A172 (cell line): ENCODE results near the gene ATP6AP1. TPM values are rescaled to one million over a fixed set of nuclear protein-coding genes. Genes with fewer than 3 reads are reported as not detected.
A peak's percentile ranks its signal among the peaks of the same experiment; 100 is the strongest.

Experiments
- DNase-seq: peaks from one replicate; pipeline ENCODE4 v3.0.0-alpha.2; 2015; ENCODE audit warnings: low spot score
- total RNA-seq: library from RNA; depleted of rRNA; stranded (reverse); fragments of >200 nt; shearing (Covaris generic); gene quantifications from 2 replicates; pipeline ENCODE4 v1.2.3, GENCODE V29; 2014

Gene ATP6AP1
- total RNA-seq, 1 experiment from 2014 or later, result 137 TPM

GRCh38 chrX:154469880-154470279 is 41.4 kb downstream of the ATP6AP1 start:
- DNase-seq, result no peak

DNA sequence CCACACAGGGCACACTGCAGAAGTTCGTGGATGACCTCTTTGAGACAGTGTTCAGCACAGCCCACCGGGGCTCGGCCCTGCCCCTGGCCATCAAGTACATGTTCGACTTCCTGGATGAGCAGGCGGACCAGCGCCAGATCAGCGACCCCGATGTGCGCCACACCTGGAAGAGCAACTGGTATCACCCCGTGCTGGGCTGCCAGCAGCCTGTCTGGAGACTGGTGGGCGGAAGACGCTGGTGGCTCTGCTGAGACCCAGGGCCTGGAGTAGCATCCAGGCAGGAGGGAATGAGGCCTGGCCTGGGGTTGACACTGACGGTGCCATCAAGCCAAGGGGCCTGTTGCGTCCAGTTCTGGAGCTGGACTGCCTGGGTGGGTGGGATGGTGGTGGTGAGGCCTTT is 42.0 kb downstream of the ATP6AP1 start:
- DNase-seq, result no peak

DNA sequence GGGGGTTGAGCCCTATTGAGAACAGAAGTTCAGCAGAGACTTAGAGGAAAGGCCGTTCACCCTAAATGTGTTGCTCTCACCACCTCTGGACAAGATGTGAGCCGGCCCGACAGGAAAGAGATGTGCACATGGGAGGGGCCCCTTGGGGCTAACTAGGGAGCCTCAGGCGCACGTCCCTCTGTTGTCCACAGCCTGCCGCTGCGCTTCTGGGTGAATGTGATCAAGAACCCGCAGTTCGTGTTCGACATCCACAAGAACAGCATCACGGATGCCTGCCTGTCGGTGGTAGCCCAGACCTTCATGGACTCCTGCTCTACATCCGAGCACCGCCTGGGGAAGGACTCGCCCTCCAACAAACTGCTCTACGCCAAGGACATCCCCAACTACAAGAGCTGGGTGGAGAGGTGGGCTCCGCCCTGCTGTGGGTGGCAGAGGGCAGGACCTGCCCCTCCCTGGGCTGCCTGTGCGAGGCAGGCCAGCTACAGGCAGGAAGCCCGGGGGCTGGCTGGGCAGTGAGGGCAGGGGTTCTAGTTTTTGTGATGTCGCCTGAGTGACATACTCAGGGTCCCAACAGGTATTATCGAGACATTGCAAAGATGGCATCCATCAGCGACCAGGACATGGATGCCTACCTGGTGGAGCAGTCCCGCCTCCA is 42.6 kb downstream of the ATP6AP1 start:
- DNase-seq, result no peak

DNA sequence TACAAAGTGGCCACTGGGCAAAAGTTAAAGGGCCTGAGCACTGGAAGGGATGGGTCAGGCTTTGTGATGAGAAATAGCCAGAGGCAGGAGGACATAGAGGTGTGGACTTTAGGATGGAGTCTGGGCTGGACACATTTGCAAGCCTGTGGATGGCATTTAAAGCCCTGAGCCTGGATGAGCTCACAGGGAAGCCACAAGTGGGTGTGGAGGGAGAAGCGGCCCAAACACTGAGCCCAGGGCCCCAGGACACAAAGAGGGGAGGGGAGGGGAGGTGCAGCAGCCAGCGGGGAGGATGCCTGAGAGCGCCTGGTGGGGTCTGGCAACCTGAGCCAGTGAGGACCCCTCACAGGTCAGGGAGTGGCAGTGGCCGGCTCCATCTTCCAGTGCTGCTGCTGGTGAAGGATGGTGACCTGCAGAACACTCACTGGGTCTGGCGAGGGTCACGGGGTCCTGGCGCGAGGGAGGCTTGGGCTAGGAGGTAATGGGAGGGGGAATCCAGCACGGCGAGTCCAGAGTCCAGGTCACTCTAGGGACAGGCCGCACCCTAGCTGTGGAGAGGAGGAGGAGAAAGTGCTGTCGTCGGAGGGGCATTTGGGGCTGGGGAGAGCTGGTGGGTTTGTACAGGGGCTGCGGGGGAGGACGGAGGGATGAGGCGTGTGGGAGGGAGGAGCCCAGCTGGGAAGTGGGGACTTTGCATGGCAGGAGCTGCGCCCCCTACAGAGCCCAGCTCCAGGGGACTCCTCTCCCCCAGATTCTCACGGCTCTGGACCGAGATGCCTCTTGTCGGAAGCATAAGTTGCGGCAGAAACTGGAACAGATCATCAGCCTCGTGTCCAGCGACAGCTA is 43.6 kb downstream of the ATP6AP1 start:
- no peak for DNase-seq

DNA sequence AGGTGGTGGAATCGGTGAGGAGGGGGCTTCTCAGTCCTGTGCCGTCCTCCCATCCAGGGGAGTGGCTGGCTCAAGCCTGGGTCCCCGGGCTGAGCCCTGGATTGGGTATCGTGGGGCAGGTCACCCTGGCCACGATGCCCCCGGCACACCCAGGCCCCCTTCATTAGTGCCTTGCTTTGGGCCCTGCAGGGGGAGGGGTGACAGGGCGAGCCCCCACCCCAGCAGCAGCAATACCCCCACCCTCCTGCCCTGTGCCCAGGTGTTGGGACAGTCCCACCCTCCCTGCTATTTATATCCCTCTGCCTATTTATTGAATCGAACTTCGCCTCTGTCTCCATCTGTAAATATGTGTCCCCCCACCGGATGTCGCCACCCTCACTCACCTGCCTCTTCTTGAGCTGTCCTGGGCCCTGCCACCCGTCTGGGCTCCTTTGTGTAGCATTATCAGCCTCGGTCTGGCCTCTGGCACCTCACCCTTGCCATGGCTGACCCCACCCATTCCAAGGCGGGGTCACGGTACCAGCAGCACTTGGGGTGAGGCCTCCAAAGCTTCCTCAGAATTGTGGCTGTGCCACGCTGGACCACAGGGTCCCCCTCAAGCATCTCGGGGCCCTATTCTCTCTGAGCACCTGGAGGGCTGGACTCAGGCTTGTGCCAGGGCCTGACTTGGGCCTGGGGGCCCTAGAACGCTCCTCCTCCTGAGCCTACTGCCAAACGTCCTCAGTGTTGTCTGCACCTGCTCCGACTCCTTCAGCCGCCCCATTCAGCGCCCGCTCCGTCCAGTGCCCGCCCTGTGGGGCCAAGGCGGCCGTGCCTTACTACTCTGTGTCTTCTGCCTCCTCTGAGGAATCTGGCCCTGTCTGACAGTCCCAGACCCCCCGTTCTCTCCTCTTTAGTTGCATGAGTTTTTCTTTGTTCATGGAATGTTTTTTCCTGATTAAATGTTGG is 44.5 kb downstream of the ATP6AP1 start:
- no peak for DNase-seq

DNA sequence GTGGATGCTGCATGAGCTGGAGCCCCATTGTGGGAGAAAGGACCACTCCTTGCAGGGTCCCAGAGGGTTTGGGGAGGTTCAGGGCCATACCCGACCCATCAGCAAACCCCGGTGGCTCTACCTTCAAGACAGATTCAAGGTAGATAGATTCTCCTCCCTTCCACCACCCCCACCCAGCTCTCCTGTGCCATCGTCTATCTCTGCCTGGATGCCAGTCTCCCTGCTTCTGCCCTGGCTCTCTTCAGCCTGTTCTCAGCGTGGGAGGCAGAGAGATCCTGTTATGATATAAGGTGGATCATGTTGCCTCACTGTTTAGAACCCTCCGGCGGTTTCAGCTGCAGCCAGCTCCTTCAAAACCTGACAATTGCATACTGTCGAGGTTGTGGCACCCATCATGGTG is 45.2 kb downstream of the ATP6AP1 start:
- no peak for DNase-seq

- no peak for DNase-seq
Measured at GRCh38 chrX:154476821-154477220, 48.3 kb downstream of the ATP6AP1 start.

DNA sequence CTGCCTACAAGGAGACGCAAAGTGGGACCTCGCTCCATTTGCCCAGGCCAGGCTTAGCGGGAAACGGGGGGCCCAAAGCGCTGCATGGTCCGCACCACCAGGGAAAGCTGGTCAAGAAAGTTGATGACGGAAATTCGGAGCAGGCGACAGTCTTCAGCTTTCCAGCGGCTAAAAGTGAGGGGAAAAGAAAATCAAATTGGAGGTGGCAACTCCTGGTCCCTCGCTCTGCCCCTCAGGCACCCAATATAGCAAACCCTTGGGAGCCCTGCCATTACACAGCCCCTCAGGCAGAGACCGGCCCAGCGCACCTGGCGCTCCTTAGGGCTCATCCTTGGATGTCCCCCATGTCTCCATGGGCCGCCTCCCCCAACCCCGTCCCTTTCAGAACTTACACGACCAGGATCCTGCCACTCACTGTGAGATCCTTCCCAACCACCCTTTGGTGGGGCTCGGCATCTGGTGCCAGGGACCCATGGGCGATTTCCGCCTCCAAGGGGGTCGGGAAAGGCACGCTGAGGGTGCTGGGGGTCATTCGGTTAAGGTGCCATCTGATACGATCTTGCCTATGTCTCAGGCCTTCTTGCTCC is 49.5 kb downstream of the ATP6AP1 start:
- no peak for DNase-seq

DNA sequence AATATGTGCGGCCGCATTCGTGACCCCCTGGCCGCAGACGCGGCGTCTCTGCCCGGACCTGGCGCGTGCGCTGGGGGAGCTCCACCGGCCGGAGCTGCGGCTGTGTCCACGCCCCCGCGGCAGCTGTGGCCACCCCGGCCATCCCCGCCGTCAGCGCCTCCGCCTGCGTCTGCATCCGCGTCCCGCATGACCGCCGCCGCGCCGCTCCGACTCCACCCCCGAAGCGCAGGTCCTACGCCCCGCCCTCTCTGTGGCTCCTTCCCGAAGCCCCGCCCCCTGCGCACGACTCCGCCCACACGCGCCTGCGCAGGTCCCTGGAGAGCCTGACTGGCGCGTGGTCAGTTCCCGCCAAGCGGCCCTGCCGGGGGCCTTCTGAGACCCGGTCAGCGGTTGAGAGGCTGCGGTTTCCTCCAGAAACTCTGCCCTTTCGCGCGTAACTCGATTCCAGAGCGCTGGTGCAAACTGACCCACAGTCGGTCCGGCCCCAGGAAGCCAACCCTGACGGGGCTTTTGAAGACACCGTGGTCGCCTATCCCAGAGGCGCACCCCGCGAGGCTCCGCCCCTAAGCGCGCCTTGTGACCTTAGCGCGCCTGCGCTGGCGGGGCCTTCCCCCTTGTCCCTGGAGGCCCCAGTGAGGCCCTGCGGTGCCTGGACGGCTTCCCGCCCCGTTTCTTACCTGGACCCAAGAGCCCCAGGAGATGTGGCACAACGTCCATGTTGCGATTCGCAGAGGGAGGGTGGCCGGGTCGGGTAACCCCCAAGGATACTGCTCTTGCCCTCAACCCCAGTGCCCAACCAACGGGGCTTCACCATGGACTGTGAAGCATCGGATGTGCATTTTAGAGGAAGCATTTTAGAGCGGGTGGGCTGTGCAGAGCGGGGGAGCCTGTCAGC is 50.5 kb downstream of the ATP6AP1 start, which contains the start of gene LAGE3:
TSS of gene LAGE3 (minus strand) at position 554 of the 895 bp plus-strand sequence. CDS start at position 188, 366 bp downstream.
- DNase-seq, result peak; percentile 76

- DNase-seq, result no peak
Measured at GRCh38 chrX:154481195-154481594, 52.7 kb downstream of the ATP6AP1 start.

GRCh38 chrX:154481911-154482601 is 53.6 kb downstream of the ATP6AP1 start:
- no peak for DNase-seq

GRCh38 chrX:154482786-154483185 is 54.3 kb downstream of the ATP6AP1 start:
- DNase-seq, result no peak

GRCh38 chrX:154483325-154483724 is 54.8 kb downstream of the ATP6AP1 start:
- DNase-seq, result no peak

- peak; percentile 54 for DNase-seq
Measured at GRCh38 chrX:154484255-154485149, 56.0 kb downstream of the ATP6AP1 start.

DNA sequence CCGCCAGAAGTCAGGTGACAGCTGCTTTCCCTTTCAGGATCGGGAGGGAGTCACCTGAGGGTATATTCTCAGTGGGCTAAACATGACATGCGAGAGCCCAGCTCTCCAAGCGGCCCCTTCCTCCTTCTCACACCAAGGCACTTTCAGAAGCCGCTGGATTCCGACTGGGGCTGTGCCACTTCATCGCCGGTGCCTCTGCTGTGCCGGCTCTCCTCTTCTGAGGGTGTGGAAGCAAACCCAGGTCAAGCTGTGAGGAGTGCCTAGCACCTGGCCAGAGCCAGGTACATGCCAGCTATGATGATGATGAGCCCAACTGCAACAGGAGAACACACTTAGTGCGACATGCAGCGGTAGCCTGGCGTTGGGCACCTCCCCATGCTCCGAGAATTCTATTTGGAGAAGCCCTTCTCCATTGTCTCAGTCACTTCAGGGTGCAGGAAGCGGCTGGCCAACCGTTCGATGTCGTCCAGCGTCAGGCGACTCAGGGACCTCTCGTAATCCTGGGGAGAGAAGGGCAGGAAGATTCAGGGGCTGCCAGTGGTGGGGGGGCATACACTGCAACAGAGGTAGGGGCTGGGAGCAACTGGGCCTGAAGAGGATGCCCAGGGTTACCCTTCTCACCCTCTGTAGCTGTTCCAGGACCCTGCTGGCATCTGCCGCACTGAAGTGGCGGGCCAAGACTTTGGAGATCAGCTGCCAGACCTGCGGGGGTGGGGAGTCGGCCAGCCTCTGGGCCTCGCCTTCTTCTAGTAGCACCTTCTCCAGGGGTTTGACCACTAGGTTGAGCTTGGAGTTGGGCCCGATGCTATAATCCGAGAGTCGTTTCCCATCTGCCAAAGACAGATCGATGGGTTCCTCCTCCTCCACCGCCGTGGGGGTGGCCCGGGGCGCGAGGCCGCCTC is 56.9 kb downstream of the ATP6AP1 start:
- no peak for DNase-seq

DNA sequence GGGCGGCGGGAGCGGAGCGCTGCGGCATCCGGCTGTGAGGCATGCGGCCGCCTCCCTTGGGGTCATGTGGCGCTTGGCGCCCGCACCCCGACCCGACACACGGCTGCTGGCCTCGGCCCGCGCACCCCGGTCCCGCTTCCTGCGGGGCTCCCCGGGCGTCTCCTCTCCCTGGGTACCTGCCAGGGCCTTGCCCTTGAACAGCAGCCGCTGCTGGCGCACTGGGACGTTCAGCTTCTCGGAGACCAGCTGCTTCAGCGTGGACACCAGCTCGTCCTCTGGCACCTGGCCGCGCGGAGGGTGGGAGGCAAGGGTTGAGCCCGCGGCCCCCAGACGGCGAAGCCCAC is 57.5 kb downstream of the ATP6AP1 start:
- no peak for DNase-seq
